ENCODE measurements around the gene KIF1B.

GRCh38 chr1:10304295-10304694 is 93.9 kb downstream of the KIF1B start:
- no peak for TF ChIP-seq EP300 (IDR thresholded peaks at IDR 0.05; ENCODE audit: borderline replicate concordance in 1 of 2, low read depth in 1 of 2, low read length in 1 of 2)
- TF ChIP-seq REST (IDR thresholded peaks at IDR 0.05; ENCODE audit: low read depth, low read length), result no peak
- no peak for TF ChIP-seq NRF1 (IDR thresholded peaks at IDR 0.05; ENCODE audit: low read depth, low read length)
- no peak for TF ChIP-seq CTCF (IDR thresholded peaks at IDR 0.05)
- no peak for TF ChIP-seq MAX (IDR thresholded peaks at IDR 0.05; ENCODE audit: low read depth)
- no peak for TF ChIP-seq MXI1 (IDR thresholded peaks at IDR 0.05; ENCODE audit: low read depth, low read length)
- no peak for TF ChIP-seq POLR2AphosphoS5 (IDR thresholded peaks at IDR 0.05; ENCODE audit: low read depth, low read length)
- no peak for TF ChIP-seq USF2 (IDR thresholded peaks at IDR 0.05; ENCODE audit: borderline replicate concordance, low read depth, low read length)
- no peak for TF ChIP-seq YY1 (IDR thresholded peaks at IDR 0.05; ENCODE audit: low read depth)
- no peak for TF ChIP-seq FOXM1 (IDR thresholded peaks at IDR 0.05; ENCODE audit: low read depth)
- TF ChIP-seq RFX5 (IDR thresholded peaks at IDR 0.05; ENCODE audit: low read length), result no peak

Measured in SK-N-SH (cell line).